Measurements from ENCODE around the gene TYW3. TPM values are rescaled to one million over a fixed set of nuclear protein-coding genes. Genes with fewer than 3 reads are reported as not detected.

TYW3 gene
- total RNA-seq, 1 donor from 2014 or later: 6.2 TPM

DNA sequence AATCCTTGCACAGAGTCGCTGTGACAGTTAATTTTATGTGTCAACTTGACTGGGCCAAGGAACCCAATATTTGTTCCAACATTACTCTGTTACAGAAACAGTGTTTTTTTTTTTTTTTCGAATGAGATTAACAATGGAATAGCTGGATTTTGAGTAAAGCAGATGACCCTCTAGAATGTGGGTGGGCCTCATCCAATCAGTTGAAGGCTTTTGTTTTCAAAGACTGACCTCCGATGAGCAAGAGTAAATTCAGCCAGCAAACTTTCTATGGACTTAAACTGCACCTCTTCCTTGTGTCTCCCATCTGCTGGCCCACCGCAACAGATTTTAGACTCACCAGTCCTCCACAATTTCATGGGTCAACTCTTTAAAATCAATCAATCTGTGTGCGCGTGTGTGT lies 17.1 kb upstream of the TYW3 start:
- Histone ChIP-seq H3K27ac (no peak overlapping the region), H3K27me3 (no peaks in the 10 kb centered on the region), H3K9me3 (no peaks in the 10 kb centered on the region), H3K36me3 (peaks cover 47 to 79% of the 10 kb centered on the region in 2 donors), H3K4me3 (no peak overlapping the region), H3K4me1 (no peaks in the 10 kb centered on the region)
- no peak for DNase-seq (ENCODE audit: low spot score in 2 of 2)
- TF ChIP-seq, protein P1, sequence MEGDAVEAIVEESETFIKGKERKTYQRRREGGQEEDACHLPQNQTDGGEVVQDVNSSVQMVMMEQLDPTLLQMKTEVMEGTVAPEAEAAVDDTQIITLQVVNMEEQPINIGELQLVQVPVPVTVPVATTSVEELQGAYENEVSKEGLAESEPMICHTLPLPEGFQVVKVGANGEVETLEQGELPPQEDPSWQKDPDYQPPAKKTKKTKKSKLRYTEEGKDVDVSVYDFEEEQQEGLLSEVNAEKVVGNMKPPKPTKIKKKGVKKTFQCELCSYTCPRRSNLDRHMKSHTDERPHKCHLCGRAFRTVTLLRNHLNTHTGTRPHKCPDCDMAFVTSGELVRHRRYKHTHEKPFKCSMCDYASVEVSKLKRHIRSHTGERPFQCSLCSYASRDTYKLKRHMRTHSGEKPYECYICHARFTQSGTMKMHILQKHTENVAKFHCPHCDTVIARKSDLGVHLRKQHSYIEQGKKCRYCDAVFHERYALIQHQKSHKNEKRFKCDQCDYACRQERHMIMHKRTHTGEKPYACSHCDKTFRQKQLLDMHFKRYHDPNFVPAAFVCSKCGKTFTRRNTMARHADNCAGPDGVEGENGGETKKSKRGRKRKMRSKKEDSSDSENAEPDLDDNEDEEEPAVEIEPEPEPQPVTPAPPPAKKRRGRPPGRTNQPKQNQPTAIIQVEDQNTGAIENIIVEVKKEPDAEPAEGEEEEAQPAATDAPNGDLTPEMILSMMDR (IDR thresholded peaks at IDR 0.05): no peak
- intact Hi-C loops (cut with DNase I): no loop called here

DNA sequence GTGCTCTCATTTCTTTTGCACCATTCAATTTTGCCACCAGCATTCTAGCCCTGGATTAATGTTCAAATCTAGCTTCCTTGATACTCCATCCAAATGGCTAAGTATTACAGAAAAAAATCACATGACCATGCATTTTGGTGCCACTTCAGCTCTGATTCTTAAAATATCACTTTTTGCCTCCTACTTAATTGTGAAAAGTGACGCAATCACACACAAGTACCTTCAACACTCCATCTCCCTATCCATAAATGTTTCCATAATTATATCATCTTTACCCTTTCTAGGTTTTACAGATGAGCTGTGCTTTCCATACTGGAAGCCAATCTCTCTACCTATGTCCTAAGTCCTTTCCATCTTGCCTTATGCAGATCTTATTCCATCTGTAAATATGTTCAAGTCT lies 16.1 kb upstream of the TYW3 start:
- TF ChIP-seq, protein P1 (IDR thresholded peaks at IDR 0.05): no peak
- no peaks in the 10 kb centered on the region for H3K9me3 ChIP-seq
- H3K27me3 ChIP-seq: no peaks in the 10 kb centered on the region
- H3K4me3 ChIP-seq: no peak overlapping the region
- intact Hi-C loops (cut with DNase I): no loop called here
- DNase-seq (ENCODE audit: low spot score in 2 of 2): no peak
- H3K36me3 ChIP-seq: peaks cover 44 to 79% of the 10 kb centered on the region in 2 donors
- no peak overlapping the region for H3K27ac ChIP-seq
- H3K4me1 ChIP-seq: no peaks in the 10 kb centered on the region

DNA sequence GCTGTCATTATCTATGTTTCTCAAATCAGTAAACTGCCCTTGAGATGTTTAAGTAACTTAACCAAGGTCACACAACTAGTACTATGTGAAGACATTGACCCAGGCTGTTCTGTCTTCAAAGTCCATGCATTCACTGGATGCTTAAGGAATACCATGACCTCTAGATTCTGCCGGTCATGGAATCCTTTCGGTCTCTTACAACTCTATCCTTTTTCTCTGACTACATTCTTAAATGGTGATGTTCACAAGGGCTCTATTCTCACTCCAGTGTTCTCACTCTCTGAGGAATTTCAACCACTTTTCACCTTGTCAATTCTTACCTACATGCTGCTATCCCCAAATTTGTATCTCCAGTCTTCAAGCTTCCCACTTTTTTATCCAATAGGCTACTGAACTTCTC lies 15.3 kb upstream of the TYW3 start:
- DNase-seq (ENCODE audit: low spot score in 2 of 2): no peak
- intact Hi-C loops (cut with DNase I): no loop called here
- Histone ChIP-seq H3K27ac (no peak overlapping the region), H3K9me3 (no peaks in the 10 kb centered on the region), H3K4me1 (no peaks in the 10 kb centered on the region), H3K36me3 (peaks cover 46 to 82% of the 10 kb centered on the region in 2 donors), H3K4me3 (no peak overlapping the region), H3K27me3 (no peaks in the 10 kb centered on the region)
- TF ChIP-seq, protein P1 (IDR thresholded peaks at IDR 0.05): no peak

DNA sequence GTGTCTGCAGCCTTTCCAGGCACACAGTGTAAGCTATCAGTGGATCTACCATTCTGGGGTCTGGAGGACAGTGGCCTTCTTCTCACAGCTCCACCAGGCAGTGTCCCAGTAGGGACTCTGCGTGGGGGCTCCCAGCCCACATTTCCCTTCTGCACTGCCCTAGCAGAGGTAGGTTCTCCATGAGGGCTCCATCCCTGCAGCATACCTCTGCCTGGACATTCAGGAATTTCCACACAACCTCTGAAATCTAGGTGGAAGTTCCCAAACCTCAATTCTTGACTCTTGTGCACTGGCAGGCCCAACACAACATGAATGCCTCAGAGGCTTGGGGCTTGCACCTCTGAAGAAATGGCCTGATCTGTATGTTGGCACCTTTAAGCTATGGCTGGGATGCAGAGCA lies 6.9 kb upstream of the TYW3 start:
- no peak for DNase-seq (ENCODE audit: low spot score in 2 of 2)
- no peak overlapping the region for H3K27ac ChIP-seq
- H3K9me3 ChIP-seq: no peaks in the 10 kb centered on the region
- H3K27me3 ChIP-seq: no peaks in the 10 kb centered on the region
- no peak overlapping the region for H3K4me3 ChIP-seq
- H3K36me3 ChIP-seq: peaks cover 18 to 35% of the 10 kb centered on the region in 2 donors
- TF ChIP-seq, protein P1 (IDR thresholded peaks at IDR 0.05): no peak
- intact Hi-C loops (cut with DNase I): no loop called here
- peaks cover 0 to 5% of the 10 kb centered on the region in 2 donors for H3K4me1 ChIP-seq

DNA sequence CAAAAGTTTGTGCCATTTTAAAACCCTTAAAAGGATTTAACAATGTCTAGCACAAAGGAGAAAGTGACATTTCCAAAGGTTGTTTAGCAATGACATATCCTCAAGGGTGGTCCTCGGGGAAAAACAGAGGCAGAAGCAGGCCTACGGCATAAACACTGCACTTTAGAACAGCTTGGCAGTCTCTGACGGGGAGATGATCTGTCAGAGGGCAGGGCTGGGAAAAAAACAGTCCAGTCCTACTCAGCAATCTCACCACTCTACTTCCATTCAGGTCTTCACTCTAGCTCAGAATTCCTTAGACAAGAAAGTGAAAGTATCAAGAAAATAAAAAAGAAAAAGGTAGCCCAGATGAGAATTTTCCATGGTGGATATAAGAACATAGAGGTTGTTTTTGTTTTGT lies 4.2 kb upstream of the TYW3 start:
- H3K4me1 ChIP-seq: peaks cover 0 to 14% of the 10 kb centered on the region in 2 donors
- peaks cover 0 to 8% of the 10 kb centered on the region in 2 donors for H3K36me3 ChIP-seq
- intact Hi-C loops (cut with DNase I): no loop called here
- TF ChIP-seq, protein P1 (IDR thresholded peaks at IDR 0.05): no peak
- no peak for DNase-seq (ENCODE audit: low spot score in 2 of 2)
- no peaks in the 10 kb centered on the region for H3K27me3 ChIP-seq
- H3K27ac ChIP-seq: no peak overlapping the region
- no peak overlapping the region for H3K4me3 ChIP-seq
- no peaks in the 10 kb centered on the region for H3K9me3 ChIP-seq

All from ascending aorta (tissue), 2 donors.